Inflammatory macrophage treated with lipopolysaccharide for 1 hour (primary cell): ENCODE data around the gene EP400.
"Not testable (repeated sequence)": the region's sequence is repeated elsewhere in the genome, so short reads cannot be mapped to it uniquely, and the experiment has no call there.

Source experiments
- DNase-seq, 2 donors: peaks; one replicate each; pipeline ENCODE4 v3.0.0-alpha.2; 2020 to 2022

Gene EP400

DNA sequence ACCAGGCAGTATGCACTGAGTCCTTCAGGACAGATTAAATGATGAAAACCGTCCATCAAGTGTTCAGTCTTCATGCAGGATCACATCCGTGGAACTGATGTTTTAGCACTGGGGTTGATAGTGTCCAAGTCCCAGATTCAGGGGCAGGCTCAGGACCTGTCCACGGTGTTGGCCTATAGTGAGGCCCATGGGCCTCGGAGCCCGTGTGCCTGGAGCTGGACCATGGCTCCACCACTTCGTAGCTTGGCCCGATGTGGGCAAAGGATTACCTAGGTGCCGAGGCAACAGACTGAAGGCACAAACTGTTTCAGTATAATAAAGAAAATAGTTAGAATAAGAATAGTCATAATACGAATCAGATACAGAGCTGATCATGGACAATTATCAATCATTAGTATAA is 152.6 kb downstream of the EP400 start:
- DNase-seq = no peak

DNA sequence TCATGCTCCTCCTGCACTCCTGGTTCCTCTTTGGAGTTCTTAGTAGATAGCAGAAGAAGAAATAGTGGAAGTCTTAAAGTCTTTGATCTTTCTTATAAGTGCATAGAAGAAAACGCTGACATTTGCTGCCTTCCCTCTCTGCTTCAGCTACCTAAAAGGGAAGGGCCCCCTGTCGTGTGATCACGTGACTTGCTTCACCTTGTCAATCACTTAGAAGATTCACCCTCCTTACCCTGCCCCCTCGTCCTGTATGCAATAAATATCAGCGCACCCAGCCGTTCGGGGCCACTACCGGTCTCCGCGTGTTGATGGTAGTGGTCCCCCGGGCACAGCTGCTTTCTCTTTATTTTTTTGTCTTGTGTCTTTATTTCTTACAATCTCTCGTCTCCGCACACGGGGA is 153.3 kb downstream of the EP400 start:
- not testable (repeated sequence) for DNase-seq

DNA sequence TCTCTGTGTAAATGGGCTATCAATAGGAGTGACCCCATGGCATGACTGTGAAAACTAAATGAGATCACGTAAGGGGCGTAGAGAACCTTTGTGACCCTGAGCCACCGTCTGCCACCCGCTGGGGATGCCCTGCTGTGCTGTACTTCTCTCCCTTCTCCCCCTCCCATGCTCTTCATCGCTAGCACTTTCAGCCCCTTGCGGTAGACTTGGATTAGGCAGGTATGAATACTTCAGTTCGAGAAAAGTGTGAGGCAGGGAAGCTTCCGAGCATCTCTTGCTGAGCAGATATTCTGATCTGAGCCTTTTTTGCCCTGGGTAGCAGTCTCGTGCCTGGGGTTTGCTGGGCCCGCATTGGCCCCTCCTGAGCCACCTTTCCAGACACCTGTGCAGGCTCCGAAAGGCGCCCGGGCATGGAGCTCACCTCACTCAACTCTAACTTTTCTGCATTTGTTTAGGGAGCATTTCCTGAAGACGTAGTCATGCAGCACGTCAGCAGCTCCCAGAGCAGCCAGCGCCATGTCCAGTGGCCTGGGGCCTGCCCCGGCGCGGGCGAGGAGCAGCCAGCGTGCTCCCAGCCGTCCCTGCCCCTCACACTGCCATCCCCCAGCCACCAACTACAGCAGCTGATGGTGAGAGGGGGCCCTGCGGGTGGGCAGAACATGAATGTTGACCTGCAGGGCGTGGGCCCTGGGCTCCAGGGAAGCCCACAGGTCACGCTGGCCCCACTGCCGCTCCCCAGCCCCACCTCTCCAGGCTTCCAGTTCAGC is 154.0 kb downstream of the EP400 start:
- no peak for DNase-seq

DNA sequence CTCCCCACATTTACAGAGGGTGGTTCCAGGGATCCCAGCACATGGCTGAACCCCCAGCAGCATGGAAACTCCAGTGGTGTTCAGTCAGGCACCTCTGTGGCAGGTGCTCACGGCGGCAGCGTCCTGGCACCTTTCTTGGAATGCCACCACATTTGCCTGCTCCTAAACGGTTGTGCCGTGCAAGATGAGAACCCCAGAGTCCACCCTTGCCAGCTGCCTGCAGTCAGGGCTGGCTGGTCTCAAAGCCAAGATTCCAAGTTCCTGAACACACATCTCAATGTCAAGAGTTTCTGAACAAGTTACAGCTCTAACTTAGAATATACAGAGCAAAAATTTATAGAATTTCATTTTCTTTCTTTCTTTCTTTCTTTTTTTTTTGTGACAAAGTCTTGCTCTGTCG is 155.7 kb downstream of the EP400 start:
- no peak for DNase-seq

DNA sequence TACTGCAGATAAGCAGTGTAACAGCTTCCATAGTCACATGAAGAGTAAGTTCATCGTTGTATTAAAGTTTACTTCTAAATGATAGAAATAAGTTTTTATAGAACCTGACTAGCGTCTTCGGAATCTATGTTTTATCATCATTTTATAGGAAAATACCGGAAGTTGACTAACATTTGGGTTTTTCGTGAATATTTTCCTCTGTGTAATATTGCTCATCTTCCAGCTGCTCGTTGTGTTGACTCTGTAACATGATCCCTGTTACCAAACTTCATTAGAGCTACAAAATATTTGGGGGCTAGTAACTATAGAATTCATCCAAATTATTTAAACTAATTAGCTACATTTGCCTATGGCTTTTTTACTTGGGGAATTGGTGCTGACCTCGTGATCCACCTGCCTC is 157.2 kb downstream of the EP400 start:
- no peak for DNase-seq

DNA sequence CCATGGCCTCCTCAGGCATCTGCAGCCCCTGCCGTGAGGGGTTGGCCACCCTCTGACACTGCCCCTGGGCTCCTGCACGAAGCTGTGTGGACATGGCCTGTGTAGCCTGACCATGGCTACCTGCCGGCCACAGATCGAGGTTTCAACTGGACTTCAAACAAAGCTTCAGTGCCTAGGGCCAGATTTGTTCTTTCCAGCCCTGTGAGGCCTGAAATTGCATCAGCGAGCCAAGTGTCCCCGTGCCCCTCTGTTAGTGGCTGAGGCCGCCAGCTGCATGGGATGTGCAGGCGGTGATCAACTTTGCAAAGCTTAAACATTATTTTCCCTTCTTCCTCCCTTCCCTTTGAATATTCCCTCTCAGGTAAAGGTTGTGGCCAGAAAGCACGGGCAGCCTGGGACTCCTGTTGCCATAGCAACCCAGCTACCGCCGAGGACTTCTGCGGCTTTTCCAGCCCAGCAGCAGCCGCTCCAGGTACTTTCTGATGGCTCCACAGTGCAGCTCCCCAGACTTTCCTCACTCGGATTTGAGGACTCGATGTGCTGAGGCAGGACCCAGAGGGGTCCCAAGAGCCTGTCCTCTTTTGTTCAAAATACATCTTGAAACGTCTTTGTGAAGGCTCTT is 158.6 kb downstream of the EP400 start:
- DNase-seq = no peak

DNA sequence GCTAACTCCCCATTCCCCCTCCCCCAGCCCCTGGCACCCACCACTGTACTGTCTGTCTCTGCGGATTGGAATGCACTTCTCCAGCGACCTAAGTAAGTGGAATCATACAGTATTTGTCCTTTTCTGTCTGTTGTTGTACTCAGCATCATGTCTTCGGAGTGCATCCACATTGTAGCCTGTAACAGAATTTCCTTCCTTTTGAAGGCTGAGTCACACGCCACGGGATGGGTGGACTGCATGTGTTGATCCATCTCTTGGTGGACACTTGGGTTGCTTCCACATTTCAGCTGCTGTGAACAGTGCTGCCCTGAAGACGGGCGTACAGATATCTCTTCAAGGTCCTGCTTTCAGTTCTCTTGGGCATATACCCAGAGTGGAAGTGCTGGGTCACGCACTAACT is 160.0 kb downstream of the EP400 start:
- DNase-seq = no peak

DNA sequence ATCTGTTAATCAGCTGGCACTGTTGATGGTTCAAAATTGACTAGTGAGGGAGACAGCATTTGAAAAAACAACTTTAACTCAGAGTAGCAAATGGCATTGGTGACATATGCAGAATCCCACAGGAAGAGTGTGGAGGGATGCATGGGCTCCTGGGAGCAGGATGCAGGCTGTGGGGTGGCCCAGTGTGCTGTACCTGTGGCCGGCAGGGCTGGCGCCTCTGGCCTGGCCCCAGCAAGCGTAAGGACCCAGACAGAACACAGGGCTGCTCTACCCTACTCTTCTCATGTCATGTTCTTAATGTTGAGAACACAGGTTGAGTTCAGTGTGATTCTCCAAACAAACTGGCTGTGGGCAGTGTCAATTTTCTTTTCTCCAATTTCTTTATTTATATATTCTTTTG is 160.9 kb downstream of the EP400 start:
- DNase-seq = no peak

DNA sequence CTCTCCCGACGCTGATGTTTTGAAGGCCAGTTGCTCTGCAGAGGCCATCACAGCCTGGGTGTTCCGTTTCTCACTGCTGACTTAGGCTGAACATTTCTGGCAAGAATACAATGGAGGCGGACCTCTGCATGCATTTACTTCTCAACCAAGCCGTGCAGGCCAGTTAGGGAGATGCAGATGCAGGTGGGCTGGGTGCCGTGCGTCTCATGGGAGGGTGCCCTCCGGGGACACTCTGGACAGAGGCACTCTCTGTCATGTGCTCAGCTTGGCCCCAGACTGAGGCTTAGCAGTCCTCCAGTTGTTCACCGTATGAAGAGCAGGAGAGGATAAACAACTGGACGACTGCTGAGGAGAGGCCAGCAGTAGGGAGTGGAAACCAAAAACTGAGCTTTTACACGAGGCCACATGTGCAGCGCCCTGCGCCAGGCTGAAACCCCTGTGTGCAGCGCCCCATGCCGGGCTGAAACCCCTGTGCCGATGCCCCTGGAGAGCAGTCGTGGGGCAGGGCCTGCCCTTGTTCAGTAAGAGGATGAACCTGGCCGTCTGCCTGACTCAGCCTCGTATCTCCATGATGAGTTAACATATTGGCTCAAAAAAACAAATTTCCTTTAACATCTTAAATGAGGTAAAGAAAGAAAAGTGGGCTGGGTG is 162.0 kb downstream of the EP400 start:
- no peak for DNase-seq

DNA sequence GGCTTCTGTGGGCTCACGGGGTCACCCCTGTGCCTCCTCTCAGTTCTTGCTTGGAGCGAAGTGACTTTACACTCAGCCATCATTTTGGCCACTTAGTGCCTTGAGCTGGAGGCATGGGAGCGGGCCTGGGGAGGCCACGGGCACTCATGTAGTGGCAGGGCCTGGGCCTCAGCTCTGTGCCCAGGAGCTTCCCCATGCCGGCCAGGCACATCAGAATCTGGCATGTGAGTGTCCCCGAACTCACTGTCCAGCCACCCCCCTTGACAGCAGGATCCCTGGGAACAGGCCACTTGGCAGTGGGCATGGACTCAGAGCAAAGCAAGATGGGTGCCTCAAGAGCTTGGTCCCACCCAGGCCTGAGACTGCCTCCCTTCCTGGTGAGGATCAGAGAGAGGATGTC is 164.9 kb downstream of the EP400 start:
- DNase-seq = no peak

DNA sequence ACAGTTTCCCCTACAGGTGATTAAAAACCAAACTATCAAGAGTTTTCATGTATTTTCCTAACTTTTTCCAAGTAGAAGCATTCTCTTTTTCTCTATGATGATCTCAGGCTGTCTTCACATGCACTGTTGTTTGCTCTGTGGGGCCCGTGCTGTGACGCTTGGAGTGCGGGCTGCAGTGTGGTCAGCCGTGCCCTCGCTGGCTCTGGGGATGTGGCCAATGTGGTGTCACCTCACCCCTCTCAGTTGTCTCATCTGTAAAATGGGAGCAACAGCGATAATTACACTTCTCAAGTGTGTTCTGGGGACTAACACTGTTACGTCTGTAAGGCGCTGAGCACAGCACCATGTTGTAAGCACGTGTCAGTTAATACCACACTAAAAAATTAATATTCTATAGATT is 165.8 kb downstream of the EP400 start:
- DNase-seq = no peak

DNA sequence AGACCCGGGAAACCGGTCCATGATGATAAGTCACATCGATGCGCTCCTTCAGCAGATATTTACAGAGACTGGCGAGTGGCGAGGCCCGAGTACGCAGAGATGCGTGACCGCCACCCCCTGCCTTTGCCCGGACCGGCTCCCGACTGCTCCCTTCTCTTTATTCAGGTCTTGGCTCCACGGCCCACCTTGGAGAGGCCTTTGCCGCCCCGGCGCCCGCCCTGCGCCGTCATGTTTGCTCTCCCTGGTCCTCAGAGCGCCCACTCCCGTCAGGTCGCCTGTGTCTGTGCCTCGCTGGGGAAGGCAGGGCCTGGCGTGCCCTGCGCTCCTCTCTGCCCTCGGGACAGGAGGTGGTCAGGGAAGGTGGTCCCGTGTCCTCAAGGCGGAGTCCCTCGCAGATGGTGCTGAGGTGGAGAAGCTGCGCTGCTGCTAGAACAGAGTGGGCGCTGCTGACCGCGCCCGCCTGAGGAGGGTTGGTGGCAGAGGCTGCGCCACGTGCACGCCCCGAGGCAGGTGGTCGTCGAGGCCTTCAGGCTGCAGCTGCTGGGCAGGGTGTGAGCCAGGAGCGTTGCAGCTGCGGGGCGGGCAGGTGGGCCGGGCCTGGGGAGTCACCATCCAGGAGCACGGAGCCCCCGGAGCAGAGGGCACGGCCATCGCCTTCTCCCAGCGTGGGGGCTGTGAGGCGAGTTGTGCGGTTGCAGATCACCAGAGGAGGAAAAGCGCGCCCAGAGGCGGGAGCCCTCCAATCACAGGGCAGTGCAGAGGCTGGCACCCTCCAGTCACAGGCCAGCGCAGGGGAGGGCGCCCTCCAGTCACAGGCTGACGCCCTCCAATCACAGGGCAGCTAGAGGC is 167.2 kb downstream of the EP400 start:
- DNase-seq = no peak

DNA sequence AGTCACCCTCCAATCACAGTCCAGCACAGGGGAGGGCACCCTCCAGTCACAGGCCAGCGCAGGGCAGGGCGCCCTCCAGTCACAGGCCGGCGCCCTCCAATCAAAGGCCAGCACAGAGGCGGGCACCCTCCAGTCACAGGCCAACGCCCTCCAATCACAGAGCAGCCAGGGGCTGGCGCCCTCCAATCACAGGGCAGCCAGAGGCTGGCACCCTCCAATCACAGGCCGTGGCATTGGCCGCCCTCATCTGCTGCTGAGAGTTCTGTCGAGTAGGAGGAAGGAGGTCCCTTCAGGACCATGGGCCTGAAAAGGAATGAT is 167.8 kb downstream of the EP400 start:
- no peak for DNase-seq

DNA sequence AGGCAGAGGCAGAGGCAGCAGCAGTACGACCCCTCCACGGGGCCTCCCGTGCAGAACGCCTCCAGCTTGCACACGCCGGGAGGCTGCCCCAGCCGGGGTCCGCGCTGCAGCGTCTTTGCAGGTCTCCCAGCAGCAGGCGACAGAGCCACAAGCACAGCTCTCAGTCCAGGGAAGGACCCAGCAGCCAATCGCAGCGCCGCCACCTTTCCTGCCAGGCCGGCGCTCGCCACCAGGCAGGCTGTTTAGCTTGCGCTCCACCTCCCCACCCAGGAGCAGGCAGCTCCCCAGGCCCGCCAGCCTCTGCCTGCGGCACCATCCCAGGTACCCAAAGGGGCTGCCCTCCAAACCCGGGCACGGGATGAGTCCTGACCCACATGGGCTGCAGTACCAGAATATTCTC is 169.1 kb downstream of the EP400 start:
- DNase-seq = no peak

DNA sequence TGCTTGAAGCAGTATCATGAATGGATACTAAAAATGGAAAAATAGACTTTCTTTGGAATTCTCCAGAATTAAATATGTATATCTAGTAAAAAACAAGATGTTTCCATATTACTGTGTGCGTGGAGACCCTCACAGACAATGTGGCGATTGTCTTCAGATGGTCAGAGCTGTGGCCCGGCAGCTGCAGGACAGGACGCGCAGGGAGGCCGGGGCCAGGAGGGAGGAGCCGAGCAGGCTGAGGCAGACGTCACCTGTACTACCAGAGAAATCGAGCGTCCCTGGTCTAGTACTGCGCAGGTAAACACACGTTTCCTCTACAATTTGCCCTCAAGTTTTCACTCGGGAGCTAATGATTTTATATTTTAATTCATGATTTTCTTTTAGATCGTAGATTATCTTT is 171.5 kb downstream of the EP400 start:
- no peak for DNase-seq

DNA sequence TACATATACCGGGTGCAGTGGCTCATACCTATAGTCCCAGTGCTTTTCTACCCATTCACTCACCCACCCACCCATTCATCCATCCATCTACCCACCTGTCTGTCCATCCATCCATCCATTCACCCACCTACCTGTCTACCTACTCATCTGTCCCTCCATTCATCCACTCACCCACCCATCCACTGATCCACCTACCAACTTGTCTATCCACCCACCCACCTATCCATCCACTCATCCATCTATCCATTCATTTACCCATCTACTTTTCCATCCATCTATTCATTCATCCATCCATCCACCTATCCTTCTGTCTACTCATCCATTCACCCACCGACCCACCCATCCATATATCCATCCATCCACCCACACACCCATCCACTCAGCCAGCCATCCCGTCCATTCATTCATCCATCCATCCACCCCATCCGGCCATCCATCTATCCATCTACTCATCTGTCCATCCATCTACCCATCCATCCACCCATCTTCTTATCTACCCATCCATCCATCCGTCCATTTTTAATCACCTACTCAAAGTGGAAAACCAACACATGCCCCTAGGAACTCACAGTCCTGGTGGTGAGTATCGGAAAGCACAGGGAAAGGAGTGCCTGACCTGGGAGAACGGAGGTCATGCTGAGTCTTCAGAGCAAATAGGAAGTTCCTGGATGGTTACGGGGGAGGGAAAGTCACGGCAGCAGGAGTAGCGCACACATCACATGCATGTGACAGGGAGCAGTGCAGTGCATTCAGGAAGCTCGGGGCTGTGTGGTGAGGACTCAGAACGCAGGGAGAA is 174.4 kb downstream of the EP400 start:
- DNase-seq = peak in 1 of 2 donors; percentile 12

DNA sequence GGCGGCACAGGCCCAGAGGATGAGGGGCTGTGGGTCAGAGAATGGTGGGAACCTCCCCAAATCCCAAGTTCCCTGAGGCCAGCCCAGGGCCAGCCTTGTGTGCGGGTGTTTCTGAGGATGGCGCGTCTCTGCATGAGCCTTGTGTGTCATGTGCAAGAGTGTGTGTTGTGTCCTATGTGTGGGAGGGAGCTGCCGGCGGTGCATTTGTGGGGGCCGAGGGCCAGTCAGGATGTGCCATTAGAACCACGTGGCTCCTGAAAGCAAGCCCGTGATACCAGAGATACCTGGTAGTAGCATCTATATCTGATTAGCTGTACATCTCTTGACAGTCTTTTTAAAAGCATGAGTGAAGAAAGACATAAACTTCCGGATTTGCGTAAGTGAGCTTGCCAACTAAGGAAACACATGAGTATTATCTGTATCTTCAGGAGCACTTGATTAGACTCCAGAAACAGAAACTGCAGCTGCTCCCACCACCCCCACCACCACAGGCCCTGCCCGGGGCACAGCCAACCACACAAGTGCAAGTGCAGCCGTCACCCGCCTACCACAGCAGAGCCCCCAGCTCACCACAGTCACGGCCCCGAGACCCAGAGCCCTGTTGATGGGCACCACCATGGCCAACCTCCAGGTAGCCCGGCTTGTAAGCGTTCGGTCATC is 175.2 kb downstream of the EP400 start:
- peak; percentile 56 to 73 for DNase-seq

DNA sequence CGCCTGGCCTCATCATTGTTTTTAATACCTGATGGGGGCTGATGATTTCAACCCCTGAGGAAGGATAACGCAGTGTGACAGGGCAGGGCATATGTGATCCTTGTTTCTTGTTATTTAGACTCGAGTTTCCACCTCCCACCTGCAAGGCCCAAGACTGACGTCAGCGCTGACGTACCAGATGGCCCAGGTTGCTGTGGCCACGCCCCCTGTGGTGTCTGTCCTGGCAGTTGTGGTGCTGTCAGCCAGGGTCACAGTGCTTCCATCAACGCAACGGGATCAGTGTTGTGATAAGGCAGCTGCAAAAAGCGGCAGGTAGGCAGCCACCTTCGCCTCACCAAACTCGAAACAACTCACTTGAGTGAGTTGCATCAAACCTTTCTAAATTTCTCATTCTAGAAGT is 176.0 kb downstream of the EP400 start:
- no peak for DNase-seq

DNA sequence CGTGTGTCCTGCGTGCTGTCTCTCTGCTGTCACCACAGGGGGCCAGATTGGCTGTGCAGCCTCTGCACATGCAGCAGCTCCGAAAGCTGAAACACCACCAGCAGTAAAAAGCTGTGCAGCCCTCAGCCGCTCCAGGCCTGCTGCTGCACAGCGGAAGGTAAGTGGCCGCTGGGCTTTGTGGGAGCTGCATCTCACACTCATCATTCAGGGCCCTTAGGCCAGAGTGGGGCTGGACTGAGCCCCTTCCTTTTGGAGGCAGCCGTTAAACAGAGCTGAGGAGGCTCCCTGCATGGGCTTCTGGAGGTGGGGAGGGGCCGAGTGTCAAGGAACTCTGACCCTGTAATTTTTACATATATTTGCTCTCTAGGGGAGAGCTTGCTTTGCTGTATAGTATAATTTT is 177.3 kb downstream of the EP400 start:
- no peak for DNase-seq

DNA sequence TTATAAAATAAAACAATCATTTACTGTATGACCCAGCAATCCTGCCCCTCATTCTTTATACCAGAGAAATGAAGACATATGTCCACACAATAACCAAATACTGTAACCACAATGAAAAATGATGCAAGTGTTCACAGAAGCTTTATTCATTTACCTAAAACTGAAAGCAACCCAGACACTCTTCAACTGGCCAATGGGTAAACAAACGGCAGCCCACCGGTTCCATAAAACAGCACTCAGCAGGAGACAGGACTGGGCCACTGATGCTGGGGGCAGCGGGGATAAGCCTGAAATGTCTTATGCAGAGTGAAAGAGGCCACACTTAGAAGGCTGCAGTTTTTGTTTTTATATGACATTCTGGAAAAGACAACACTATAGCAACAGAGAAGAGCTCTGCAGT is 179.3 kb downstream of the EP400 start:
- no peak for DNase-seq

DNA sequence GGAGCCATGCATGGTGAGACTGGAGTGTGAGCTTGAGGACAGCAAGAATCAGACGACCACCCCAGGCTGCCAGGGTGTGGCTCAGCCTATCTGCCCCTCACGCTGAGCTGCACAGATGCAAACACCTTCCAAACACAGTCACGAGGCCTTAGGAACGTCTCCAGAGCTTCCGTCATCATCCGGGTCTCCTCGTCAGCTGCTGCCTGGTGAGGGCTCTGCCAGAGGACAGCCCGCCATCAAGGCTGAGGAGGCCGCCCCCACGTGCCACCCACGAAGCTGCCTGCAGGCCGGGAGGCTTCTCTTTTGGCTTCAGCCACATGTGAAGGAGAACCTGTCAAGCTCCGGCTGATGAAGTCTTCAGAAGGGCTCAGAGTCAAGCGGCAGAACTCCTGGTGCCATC is 180.9 kb downstream of the EP400 start:
- no peak for DNase-seq
